Erythroblast (primary cell): ENCODE results near the gene SBF2.
"Not testable (repeated sequence)": the region's sequence is repeated elsewhere in the genome, so short reads cannot be mapped to it uniquely, and the experiment has no call there.

Experiments used
- GATA1 ChIP-seq: IDR thresholded peaks from 2 replicates; pipeline ENCODE4 v1.6.1; 2011; ENCODE audit warnings: low read depth, mild to moderate bottlenecking, control low read depth, low read length, moderate library complexity
- POLR2A ChIP-seq: IDR thresholded peaks from 2 replicates; pipeline ENCODE4 v1.6.1; 2011; ENCODE audit warnings: mild to moderate bottlenecking, low read length

DNA sequence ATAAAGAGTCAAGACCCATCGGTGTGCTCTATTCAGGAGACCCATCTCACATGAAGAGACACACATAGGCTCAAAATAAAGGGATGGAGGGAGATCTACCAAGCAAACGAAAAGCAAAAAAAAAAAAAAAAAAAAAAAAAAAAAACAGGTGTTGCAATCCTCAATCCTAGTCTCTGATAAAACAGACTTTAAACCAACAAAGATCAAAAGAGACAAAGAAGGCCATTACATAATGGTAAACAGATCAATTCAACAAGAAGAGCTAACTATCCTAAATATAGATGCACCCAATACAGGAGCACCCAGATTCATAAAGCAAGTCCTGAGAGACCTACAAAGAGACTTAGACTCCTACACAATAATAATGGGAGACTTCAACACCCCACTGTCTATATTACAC lies 361.2 kb downstream of the SBF2 start:
- not testable (repeated sequence) for TF ChIP-seq POLR2A, GATA1
